ENCODE results near the gene FGFRL1.

DNA sequence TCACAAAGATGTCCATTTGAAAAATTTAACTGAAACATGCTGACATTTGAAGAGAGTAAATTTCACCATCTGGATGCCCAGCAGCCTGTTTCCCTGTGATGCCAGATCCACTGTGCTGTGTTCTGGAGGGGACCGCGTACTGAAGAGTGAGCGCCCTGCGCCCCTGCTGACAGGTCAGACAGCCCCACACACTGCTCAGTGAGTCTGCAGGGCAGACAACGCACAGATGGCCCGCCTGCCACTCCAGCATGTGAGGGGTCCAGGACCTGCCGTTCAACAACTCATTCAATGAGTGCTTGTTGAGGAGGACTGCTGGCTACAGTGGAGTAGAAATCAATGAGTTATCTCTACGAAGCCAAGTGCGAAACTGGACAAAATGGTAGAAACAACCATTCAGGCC is 49.2 kb downstream of the FGFRL1 start:
- TF ChIP-seq SUZ12 (IDR thresholded peaks at IDR 0.05; ENCODE audit: extremely low read depth, insufficient read depth, insufficient read length), result no peak
- no peak for TF ChIP-seq ZNF274 (IDR thresholded peaks at IDR 0.05; ENCODE audit: low read depth, low read length)
